SK-N-SH treated with all-trans-retinoic acid at 6 μM for 48 hours (cell line): ENCODE measurements around the gene DPYD.

Source experiments
- CSRNP3 ChIP-seq: fragments of 250-450 bp; sonication (Bioruptor Pico); IDR thresholded peaks from 2 replicates; pipeline ENCODE4 v1.5.1; 2021; ENCODE audit warnings: mild to moderate bottlenecking, moderate library complexity
- OSR1 ChIP-seq: fragments of 250-450 bp; sonication (Bioruptor Pico); IDR thresholded peaks from 2 replicates; pipeline ENCODE4 v1.8.0; 2022; ENCODE audit warnings: moderate library complexity, mild to moderate bottlenecking, inconsistent platforms
- PATZ1 ChIP-seq: fragments of 250-450 bp; sonication (Bioruptor Pico); IDR thresholded peaks from 2 replicates; pipeline ENCODE4 v1.8.0; 2020; ENCODE audit warnings: mild to moderate bottlenecking, moderate library complexity, borderline replicate concordance
- POU6F1 ChIP-seq: fragments of 250-450 bp; sonication (Bioruptor Pico); IDR thresholded peaks from 2 replicates; pipeline ENCODE4 v1.8.0; 2021; ENCODE audit warnings: low read depth, mild to moderate bottlenecking, moderate library complexity, borderline replicate concordance
- PPARA ChIP-seq: fragments of 250-450 bp; sonication (Bioruptor Pico); IDR thresholded peaks from 2 replicates; pipeline ENCODE4 v1.5.0; 2020; ENCODE audit warnings: mild to moderate bottlenecking, borderline replicate concordance
- RARB ChIP-seq: fragments of 250-450 bp; sonication (Bioruptor Pico); IDR thresholded peaks from 2 replicates; pipeline ENCODE4 v1.8.0; 2021; ENCODE audit warnings: mild to moderate bottlenecking, moderate library complexity
- TCF4 ChIP-seq: fragments of 250-450 bp; sonication (Bioruptor Pico); IDR thresholded peaks from 2 replicates; pipeline ENCODE4 v1.8.0; 2021; ENCODE audit warnings: mild to moderate bottlenecking, moderate library complexity, borderline replicate concordance
- TOX ChIP-seq: fragments of 250-450 bp; sonication (Bioruptor Pico); IDR thresholded peaks from 2 replicates; pipeline ENCODE4 v1.8.0; 2021; ENCODE audit warnings: mild to moderate bottlenecking, moderate library complexity, borderline replicate concordance
- ZFP3 ChIP-seq: fragments of 250-450 bp; sonication (Bioruptor Pico); IDR thresholded peaks from 2 replicates; pipeline ENCODE4 v1.5.0; 2020; ENCODE audit warnings: mild to moderate bottlenecking, moderate library complexity

- TF ChIP-seq PATZ1 (CRISPR knock-in tag) (no peak), ZFP3 (CRISPR knock-in tag) (no peak), PPARA (CRISPR knock-in tag) (no peak), TOX (0 out of 2 replicates have a peak, but pooled peaks have one; percentile 48), OSR1 (CRISPR knock-in tag) (no peak), CSRNP3 (CRISPR knock-in tag) (no peak), POU6F1 (CRISPR knock-in tag) (no peak), RARB (CRISPR knock-in tag) (no peak), TCF4 (CRISPR knock-in tag) (no peak)
These were observed 273.1 kb downstream of the DPYD start for GRCh38 chr1:97647776-97648175.
